NT2/D1 (cell line): ENCODE data around the gene NTSR2.

Source experiments
- SUZ12 ChIP-seq: IDR thresholded peaks from 2 replicates; pipeline ENCODE4 v1.6.1; 2011; ENCODE audit not compliant: insufficient read length, insufficient read depth; ENCODE audit errors: extremely low read depth
- YY1 ChIP-seq: IDR thresholded peaks from 2 replicates; pipeline ENCODE4 v1.6.1; 2011; ENCODE audit not compliant: insufficient read length, insufficient read depth
- ZNF274 ChIP-seq: IDR thresholded peaks from 2 replicates; pipeline ENCODE4 v1.6.1; 2011; ENCODE audit warnings: mild to moderate bottlenecking, low read depth, low read length

DNA sequence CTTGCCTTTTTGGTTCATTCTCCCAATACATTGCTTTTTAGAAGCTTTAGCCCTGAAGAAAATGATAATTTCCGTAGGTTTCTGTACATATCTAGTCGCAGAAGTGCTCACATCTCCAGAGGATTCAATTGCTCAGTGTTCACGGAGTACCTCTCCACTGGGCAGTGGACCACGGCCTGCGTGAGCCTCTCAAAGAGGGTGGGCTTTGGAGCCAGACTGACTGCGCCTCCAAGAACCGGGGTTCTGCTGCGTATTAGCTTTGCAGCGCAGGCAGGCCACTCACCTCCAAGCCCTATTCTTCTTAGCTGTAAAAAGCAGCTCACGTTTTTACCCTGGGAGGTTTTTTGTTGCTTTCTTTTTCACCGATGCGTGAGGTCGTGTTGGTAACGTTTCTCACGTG, 35.4 kb downstream of the NTSR2 start:
- TF ChIP-seq ZNF274 (no peak), YY1 (no peak), SUZ12 (no peak)
